GM12878 (cell line): ENCODE results near the gene BNIP3. TPM values are rescaled to one million over a fixed set of nuclear protein-coding genes. Genes with fewer than 3 reads are reported as not detected.

Source experiments
- ATAC-seq: fragments of 200-7000 bp; cut with Tn5 transposase; 3 replicates; pipeline ENCODE4 v1.9.1; 2020; ENCODE audit warnings: mild to moderate bottlenecking, moderate library complexity
- BruUV-seq: library from RNA; stranded (reverse); fragments of 400-500 nt; replicated peaks from 2 replicates; lab custom pipeline; 2021; lab: Mats Ljungman, UMichigan
- CTCF ChIA-PET: fragments of 300-600 bp; sonication (Branson Sonifier 250); formaldehyde crosslinking; extraction: SDS; loops from one replicate; lab custom pipeline; 2021; ENCODE audit warnings: inconsistent platforms; lab: Yijun Ruan, JAX
- POLR2A ChIA-PET: fragments of 350-600 bp; formaldehyde crosslinking; extraction: SDS; loops from one replicate; lab custom pipeline; 2021; ENCODE audit warnings: inconsistent platforms; lab: Charles Lee
- RAD21 ChIA-PET: fragments of 300-600 bp; sonication (Branson Sonifier 250); formaldehyde crosslinking; loops from one replicate; lab custom pipeline; 2023; ENCODE audit warnings: antibody characterized with exemption; ENCODE audit not compliant: unreplicated experiment; lab: Charles Lee
- SMC1A ChIA-PET: fragments of 300-600 bp; sonication (Branson Sonifier 250); formaldehyde crosslinking; loops from one replicate; lab custom pipeline; 2023; ENCODE audit not compliant: unreplicated experiment, uncharacterized antibody; lab: Charles Lee
- DNase-seq: peaks from one replicate; pipeline ENCODE4 v3.0.0-alpha.2; 2011; ENCODE audit warnings: low read depth, low spot score
- FAIRE-seq: peaks from 3 replicates; lab custom pipeline; 2011; peaks lifted over from hg19 to GRCh38; lab: Jason Lieb, UNC
- H2AFZ ChIP-seq: 2 replicates; pipeline ENCODE4 v1.6.0; 2011; ENCODE audit warnings: low read depth, low read length, control low read depth; ENCODE audit not compliant: control insufficient read depth
- H3K27ac ChIP-seq: 2 replicates; pipeline ENCODE4 v1.5.1; 2011; ENCODE audit warnings: control low read depth; ENCODE audit not compliant: control insufficient read depth, insufficient read depth
- H3K27me3 ChIP-seq, 2 experiments: replicated peaks in 1 of 2; 2 replicates each; pipeline versions ENCODE4 v1.6.0 to v1.6.1; 2011; ENCODE audit warnings: low read length in 1 of 2; ENCODE audit not compliant: control insufficient read depth in 2 of 2, insufficient read depth in 2 of 2
- H3K36me3 ChIP-seq, 2 experiments: 2 replicates each; pipeline ENCODE4 v1.5.1; 2011; ENCODE audit warnings: low read length in 1 of 2; ENCODE audit not compliant: control insufficient read depth in 2 of 2, insufficient read depth in 2 of 2
- H3K4me1 ChIP-seq: 2 replicates; pipeline ENCODE4 v1.6.1; 2011; ENCODE audit warnings: mild to moderate bottlenecking, low read length, moderate library complexity, mixed read lengths; ENCODE audit not compliant: control insufficient read depth, insufficient read depth
- H3K4me2 ChIP-seq: 2 replicates; pipeline ENCODE4 v1.6.0; 2011; ENCODE audit warnings: control low read depth; ENCODE audit not compliant: control insufficient read depth, insufficient read depth
- H3K4me3 ChIP-seq: fragments of 200-600 bp; sonication (generic); 2 replicates; pipeline ENCODE4 v1.5.1; 2016
- H3K79me2 ChIP-seq: 2 replicates; pipeline ENCODE4 v1.6.0; 2011; ENCODE audit warnings: low read length; ENCODE audit not compliant: control insufficient read depth, insufficient read depth
- H3K9ac ChIP-seq: 2 replicates; pipeline ENCODE4 v1.8.0; 2011; ENCODE audit warnings: low read length, control low read depth, mixed read lengths; ENCODE audit not compliant: control insufficient read depth, insufficient read depth
- H3K9me3 ChIP-seq: replicated peaks from 3 replicates; pipeline ENCODE4 v1.5.1; 2011; ENCODE audit warnings: mild to moderate bottlenecking, low read length; ENCODE audit not compliant: control insufficient read depth, insufficient read depth
- H4K20me1 ChIP-seq: 2 replicates; pipeline ENCODE4 v1.6.0; 2011; ENCODE audit not compliant: control insufficient read depth, insufficient read depth
- BMI1 ChIP-seq: fragments of 450-650 bp; IDR thresholded peaks from 2 replicates; pipeline ENCODE4 v1.6.1; 2016; ENCODE audit warnings: mild to moderate bottlenecking, moderate library complexity, borderline replicate concordance
- BRCA1 ChIP-seq: IDR thresholded peaks from 2 replicates; pipeline ENCODE4 v1.6.1; 2011; ENCODE audit warnings: low read depth, low read length, improper control_type of control experiment
- CEBPZ ChIP-seq: fragments of 150-350 bp; IDR thresholded peaks from 2 replicates; pipeline ENCODE4 v1.6.1; 2016; ENCODE audit warnings: low read depth, low read length
- CUX1 ChIP-seq: IDR thresholded peaks from 2 replicates; pipeline ENCODE4 v1.6.1; 2012; ENCODE audit warnings: improper control_type of control experiment, low read depth, low read length; ENCODE audit not compliant: insufficient replicate concordance
- EP300 ChIP-seq, 2 experiments: fragments of 150-350 bp in 1 of 2; IDR thresholded peaks; 2 replicates each; pipeline ENCODE4 v1.6.1; 2011 to 2012; ENCODE audit warnings: low read depth in 2 of 2, low read length in 2 of 2, borderline replicate concordance in 1 of 2, improper control_type of control experiment in 1 of 2, inconsistent platforms in 1 of 2; ENCODE audit not compliant: control insufficient read depth in 1 of 2
- MYC ChIP-seq: IDR thresholded peaks from 2 replicates; pipeline ENCODE4 v1.6.1; 2011; ENCODE audit warnings: mild to moderate bottlenecking, low read length, moderate library complexity, inconsistent platforms; ENCODE audit not compliant: insufficient read depth, insufficient replicate concordance, insufficient read length, severe bottlenecking
- NBN ChIP-seq: fragments of 450-650 bp; IDR thresholded peaks from 2 replicates; pipeline ENCODE4 v1.6.1; 2016
- PML ChIP-seq: IDR thresholded peaks from 2 replicates; pipeline ENCODE4 v1.6.1; 2012; ENCODE audit warnings: low read length, inconsistent platforms
- POU2F2 ChIP-seq: IDR thresholded peaks from 3 replicates; pipeline ENCODE4 v1.6.1; 2011; ENCODE audit warnings: low read depth, mild to moderate bottlenecking, low read length, borderline replicate concordance
- RBBP5 ChIP-seq: fragments of 200-600 bp; sonication (generic); conservative IDR thresholded peaks from 2 replicates; pipeline ENCODE4 v1.6.1; 2016
- SKIL ChIP-seq: fragments of 450-650 bp; IDR thresholded peaks from 2 replicates; pipeline ENCODE4 v1.6.1; 2017; ENCODE audit warnings: mild to moderate bottlenecking, low read depth, inconsistent platforms; ENCODE audit not compliant: poor library complexity, severe bottlenecking
- SREBF2 ChIP-seq: IDR thresholded peaks from 2 replicates; pipeline ENCODE4 v1.6.1; 2012; ENCODE audit warnings: mild to moderate bottlenecking, low read length
- STAT1 ChIP-seq: fragments of 450-650 bp; conservative IDR thresholded peaks from 2 replicates; pipeline ENCODE4 v1.6.1; 2014; ENCODE audit warnings: antibody characterized with exemption, mild to moderate bottlenecking
- TARDBP ChIP-seq: IDR thresholded peaks from 2 replicates; pipeline ENCODE4 v1.6.1; 2016; ENCODE audit warnings: borderline replicate concordance
- YY1 ChIP-seq: IDR thresholded peaks from 2 replicates; pipeline ENCODE4 v1.6.1; 2011; ENCODE audit warnings: low read depth, mild to moderate bottlenecking, low read length
- WGBS: methylation state at CpG from one replicate; pipeline ENCODE4 v1.1.6; 2016; ENCODE audit warnings: low lambda C conversion rate; ENCODE audit not compliant: insufficient replicate concordance, insufficient coverage; ENCODE audit errors: missing lambda C conversion rate; 5-methylcytosine and 5-hydroxymethylcytosine counted together
- in situ Hi-C: fragments of 300-500 bp; cut with MboI; formaldehyde crosslinking; loops from 9 replicates; pipeline ENCODE4 v1.14.3; 2018; ENCODE audit warnings: mixed read lengths
- intact Hi-C: fragments of 100-400 bp; cut with micrococcal nuclease; formaldehyde crosslinking; loops from one replicate; pipeline ENCODE4 v1.14.2; 2022; ENCODE audit not compliant: unreplicated experiment
- polyA plus RNA-seq, 11 experiments: library from polyadenylated mRNA; depleted of rRNA in 4 of 11; unstranded in 6 of 11; stranded (reverse) in 5 of 11; fragments of >200 nt; fragmentation: Nextera tagmentation in 4 of 11; fragmentation: Illumina TruSeq in 1 of 11; extraction: Ambion mirVana in 4 of 11; extraction: Trizol in 1 of 11; gene quantifications; 1 replicate in 1 of 11; 2 replicates in 10 of 11; pipeline versions ENCODE4 v1.2.1 to v1.2.3, GENCODE V29; 2011 to 2016; ENCODE audit warnings: inconsistent platforms in 2 of 11, missing spikeins in 2 of 11, low read depth in 1 of 11
- total RNA-seq, 4 experiments: library from RNA; depleted of rRNA in 3 of 4; stranded (reverse); fragments of >200 nt in 3 of 4; fragmentation: Illumina TruSeq in 1 of 4; extraction: Trizol in 1 of 4; gene quantifications; 2 replicates each; pipeline versions ENCODE4 v1.2.1 to v1.2.3, GENCODE V29; 2013 to 2021

BNIP3 gene
- total and polyA plus RNA-seq, 10 of the 15 experiments (the other 5 are each of a cell fraction or from before 2014, with no cell fraction given), result 7.7 to 122 (median 29.9) TPM

- Histone ChIP-seq H3K4me1 (peaks cover 25% of the 10 kb centered on the region), H3K4me2 (no peak overlapping the region), H3K27me3 (no peaks in the 10 kb centered on the region), H4K20me1 (peaks cover 4% of the 10 kb centered on the region; the same call in 1 of the 2 replicates), H3K9ac (no peak overlapping the region), H3K27ac (no peak overlapping the region), H3K9me3 (no peaks in the 10 kb centered on the region), H3K4me3 (no peak overlapping the region), H3K36me3 (peaks cover 8 to 14% of the 10 kb centered on the region in 2 experiments; a peak in 3 of 4 replicates), H2AFZ (no peak overlapping the region), H3K79me2 (peaks cover 46% of the 10 kb centered on the region)
- FAIRE-seq (no peak), DNase-seq (no peak), ATAC-seq (no peak)
- RAD21 ChIA-PET, result no interaction called here
- in situ Hi-C loops (no loop called here), intact Hi-C loops (no loop called here)
- POLR2A ChIA-PET, result no interaction called here
- no TSS peak for BruUV-seq
- CTCF ChIA-PET, result no interaction called here
- SMC1A ChIA-PET, result no interaction called here
- WGBS, result 91% methylated on average over 13 of the region's 13 CpGs
- TF ChIP-seq CUX1 (no peak), CEBPZ (no peak), BMI1 (no peak), STAT1 (no peak), YY1 (no peak), PML (no peak), SREBF2 (no peak), NBN (no peak), RBBP5 (no peak), BRCA1 (no peak), POU2F2 (no peak), SKIL (no peak), EP300 (IDR thresholded peaks at IDR 0.05; ENCODE audit: borderline replicate concordance in 1 of 2, control insufficient read depth in 1 of 2, low read depth in 2 of 2, low read length in 2 of 2) (no peak), MYC (no peak), TARDBP (no peak)
Measured at GRCh38 chr10:131931981-131932380, 49.7 kb downstream of the BNIP3 start.
